ENCODE results near the gene ACTL10.
"Not testable (repeated sequence)": the region's sequence is repeated elsewhere in the genome, so short reads cannot be mapped to it uniquely, and the experiment has no call there.

Gene ACTL10

DNA sequence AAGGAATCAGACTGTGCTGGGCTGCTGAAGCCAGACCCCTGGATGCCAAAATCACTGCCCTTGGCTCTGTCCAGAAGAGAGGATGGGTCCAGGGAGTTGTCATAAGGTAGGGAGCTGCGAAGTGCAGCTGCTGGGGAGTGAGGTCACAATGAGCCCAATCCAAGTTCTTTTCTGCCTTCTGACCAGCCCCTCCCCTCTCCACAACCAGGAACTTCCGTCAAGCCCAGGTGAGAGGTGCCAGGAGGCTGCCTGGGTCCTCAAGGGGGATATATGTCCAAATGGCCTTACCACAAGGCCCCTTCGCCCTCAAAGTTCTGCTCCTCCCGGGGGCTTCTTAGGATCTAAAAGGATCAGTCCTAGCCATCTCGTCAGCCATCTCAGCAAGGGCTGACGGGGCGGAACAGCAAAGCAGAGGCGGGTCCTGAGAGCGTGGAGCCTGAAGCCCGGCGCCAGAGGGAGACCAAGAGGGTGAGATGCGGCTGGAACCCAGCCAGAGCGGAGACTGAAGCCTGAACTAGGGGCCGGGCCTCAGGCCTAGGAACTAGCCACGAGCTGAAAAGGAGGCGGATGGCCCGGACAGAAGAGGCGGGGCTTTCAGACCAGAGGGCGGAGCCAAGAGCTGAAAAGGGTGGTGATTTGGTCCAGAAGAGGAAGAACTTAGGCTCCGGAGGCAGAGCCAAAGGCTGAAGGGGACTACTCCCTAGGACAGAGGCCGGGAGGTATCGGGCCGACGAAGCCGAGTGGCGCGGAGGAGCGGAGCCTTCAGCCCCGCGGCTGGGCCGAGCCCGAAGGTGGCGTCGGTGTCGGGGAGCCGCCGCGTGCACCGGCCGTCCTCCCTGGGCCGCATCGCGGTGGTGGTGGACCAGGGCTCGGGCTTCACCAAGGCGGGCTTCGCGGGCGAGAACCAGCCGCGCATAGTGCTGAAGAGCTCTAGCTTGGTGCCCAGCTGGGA lies at the start of gene ACTL10:
Gene ACTL10 (plus strand): TSS at position 651 of the 952 bp plus-strand sequence. CDS start 555 bp downstream, outside the sequence.
- peak; percentile 90 for DNase-seq

DNA sequence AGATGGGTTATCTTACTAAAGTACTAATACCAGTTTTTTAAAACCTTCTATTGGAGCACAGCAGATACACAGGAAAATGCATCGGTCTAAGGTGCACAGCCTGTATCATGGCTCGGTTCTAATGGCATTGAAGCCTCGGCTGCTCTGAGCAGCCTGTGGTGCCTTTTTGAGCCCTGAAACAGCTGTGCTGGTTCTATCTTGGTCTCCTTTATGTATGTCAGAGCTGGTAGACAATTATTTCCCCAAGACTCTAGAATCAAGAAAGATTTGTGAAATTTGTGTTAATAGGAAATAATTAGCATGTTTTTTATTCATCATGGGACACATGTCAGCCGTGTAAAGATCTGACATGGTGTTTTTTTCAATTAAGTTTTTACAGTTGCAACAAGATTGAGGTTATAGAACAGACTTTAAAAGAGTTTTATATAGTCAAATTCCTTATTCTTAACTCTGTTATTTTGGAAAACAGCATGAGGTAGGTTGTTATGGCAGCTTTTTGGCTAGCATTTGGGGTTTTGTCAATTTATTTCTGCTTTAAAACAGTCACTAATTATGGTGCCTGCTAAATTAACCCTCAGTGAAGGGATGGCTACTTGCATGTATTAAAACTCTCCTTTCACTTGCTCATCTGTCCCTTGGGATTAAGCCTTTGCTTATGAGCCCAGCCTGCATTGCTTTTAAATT lies 44.9 kb upstream of the ACTL10 start:
- DNase-seq: no peak

DNA sequence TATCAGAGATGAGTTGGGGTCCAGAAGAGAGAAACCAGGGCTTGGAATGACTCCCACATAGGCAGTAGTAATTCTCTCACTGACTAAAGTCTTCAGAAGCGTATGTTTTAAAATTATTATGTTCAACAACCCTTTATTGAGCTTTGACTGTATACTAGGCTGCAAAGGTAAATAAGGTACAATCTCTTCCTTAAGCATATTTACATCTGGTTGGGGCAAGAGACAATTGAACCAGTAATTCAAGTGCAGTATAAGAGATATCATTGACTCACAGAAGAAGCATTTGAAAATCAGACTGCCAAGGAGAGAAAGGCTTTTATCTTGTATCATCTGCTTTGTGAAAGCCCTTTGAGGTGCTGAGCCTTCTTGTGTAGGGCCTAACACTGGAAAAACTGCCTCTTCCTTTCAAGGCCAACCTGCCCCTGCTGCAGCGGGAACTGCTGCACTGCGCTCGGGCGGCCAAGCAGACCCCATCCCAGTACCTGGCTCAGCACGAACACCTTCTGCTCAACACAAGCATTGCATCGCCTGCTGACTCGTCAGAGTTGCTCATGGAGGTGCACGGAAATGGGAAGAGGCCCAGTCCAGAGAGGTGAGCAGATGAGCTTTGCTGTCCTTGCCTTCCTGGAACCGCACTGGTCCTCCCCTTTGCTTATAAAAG lies 43.9 kb upstream of the ACTL10 start:
- no peak for DNase-seq

DNA sequence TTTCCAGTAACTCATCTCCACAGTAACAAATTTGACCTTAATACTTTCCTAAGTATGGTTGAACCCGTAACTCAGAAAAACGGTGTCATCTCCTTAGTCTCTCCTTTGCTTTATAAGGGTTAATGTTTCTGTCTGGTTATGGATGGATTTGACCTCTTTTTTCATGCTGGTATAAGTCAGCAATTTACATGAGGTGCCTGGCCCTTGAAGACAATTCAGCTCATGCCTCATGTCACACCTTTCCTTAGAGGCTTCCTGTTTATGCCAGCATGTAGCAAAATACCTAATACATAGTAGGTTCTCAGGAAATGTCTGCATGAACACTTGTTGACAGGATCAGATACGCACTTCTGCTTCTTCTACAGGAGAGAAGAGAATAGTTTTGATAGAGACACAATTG lies 42.3 kb upstream of the ACTL10 start:
- DNase-seq: no peak

DNA sequence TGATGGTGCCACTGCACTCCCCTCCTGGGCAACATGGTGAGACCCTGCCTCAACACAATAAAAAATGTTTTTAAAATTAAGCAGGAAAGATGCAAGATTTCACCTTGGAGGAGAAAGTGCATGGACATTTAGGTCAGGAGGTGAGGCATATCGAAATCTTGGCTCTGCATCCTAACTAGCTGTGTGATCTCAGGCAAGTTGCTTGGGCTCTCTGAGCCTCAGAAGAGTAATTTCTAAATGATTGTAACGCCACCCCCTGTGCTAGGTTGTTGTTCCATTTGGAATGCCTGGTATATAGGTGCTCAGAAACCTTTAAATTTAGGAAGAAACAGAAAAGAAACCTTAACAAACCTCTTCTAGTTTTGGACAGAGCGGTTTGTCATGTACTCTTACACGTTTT lies 40.6 kb upstream of the ACTL10 start:
- DNase-seq: no peak

DNA sequence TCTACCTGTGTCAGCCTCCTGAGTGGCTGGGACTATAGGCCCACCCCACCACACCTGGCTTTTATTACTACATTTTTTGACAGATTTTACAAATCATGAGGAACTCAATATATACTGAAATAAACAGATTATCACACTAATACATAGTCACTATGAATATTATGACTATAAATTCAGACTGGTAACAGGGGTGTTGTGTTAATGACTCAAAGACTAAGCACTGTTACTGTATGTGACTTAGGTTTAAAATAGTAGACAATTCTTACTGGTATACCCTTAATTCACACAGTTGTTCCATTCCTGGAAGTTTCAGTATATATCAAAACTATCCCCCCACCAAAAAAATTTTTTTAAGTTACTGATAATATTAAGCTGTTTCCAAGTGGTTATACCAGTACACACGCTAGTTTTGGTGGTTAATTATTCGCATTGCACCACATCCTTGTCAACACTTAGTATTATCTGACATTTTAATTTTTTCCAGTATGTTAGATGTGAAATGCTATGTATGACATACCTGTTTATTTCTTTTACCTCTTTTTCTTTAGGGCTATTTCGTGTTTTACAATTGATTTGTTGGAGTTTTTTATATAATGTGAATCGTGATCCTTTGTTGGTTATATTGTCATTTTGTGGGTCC lies 39.0 kb upstream of the ACTL10 start:
- DNase-seq: no peak

DNA sequence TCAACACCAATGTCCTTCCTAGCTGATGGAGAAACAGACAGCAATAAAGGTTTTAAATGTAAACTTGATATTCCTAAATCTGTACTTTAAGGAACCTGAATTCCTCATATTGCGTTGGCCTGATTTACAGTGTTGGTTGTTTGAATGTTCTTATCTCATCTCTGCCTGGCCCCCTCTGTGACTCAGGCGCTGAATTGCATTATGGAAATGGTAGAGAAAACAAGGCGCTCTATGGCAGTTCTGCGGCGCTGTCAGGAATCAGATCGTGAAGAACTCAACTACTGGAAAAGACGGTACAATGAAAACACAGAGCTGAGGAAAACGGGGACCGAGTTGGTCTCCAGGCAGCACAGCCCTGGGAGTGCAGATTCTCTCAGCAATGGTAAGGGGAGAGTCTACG lies 37.2 kb upstream of the ACTL10 start:
- DNase-seq: no peak

DNA sequence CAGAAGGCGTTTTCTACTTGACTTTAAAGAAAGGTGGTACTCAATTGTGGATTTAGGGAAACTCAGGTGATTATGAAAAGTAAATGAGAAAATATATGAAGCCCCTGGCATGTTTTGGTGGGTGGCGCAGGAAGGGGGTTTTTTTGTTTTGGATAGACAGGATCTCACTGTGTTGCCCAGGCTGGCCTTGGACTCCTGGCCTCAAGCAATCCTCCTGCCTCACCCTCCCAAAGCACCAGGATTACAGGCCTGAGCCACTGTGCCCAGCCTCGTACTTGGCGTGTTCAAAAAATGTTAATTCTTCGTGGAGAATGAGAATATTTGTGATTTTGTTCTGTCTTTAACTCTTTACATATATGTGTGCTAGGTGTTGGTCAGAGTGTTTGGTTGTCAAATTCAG lies 36.8 kb upstream of the ACTL10 start:
- no peak for DNase-seq

DNA sequence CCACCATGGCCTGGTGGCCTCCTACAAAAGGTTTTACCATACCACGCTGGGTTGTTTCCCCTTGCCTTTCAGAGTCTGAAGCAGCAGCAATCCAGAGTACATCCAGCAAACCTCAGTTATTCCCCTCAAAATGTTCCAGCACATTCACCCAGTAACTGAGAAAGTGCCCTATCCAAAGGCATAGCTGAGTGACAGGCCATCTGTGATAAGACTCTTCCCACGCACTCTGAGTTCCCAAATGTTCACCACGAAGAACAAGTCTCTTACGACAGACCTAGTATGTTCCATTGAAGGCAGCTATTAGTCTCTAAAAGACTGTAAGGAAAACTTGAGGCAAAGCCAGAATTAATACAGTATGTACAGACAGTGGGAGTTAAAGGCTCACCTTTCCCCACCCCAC lies 36.2 kb upstream of the ACTL10 start:
- DNase-seq: no peak

DNA sequence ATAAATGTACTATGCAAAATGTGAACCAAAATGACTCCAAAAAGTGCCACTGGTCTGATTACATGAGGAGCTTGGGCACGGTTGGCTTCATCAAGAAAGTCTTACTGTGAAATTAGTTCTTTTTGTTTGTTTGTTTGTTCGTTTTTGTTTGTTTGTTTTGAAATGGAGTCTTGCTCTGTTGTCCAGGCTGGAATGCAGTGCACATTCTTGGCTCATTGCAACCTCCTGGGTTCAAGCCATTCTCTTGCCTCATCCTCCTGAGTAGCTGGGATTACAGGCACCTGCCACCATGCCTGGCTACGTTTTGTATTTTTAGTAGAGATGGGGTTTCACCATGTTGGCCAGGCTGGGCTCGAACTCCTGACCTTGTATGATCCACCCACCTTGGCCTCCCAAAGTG lies 34.8 kb upstream of the ACTL10 start:
- not testable (repeated sequence) for DNase-seq

DNA sequence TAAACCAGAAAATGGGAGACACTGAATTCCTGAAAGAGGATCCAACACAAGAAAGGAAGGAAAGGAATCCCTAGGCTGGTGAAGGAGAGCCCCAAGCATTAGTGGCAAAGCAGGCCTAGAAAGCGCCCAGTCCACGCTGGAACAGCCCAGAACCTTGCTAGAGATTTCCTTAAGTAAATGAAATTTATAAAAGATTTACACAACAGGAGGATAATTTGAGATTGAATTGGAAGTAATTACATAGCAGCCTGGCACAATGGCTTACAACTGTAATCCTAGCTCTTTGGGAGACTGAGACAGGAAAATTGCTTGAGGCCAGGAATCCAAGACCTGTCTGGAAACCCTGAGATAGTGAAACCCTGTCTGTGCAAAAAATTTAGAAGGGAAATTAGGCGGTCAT lies 31.4 kb upstream of the ACTL10 start:
- no peak for DNase-seq

DNA sequence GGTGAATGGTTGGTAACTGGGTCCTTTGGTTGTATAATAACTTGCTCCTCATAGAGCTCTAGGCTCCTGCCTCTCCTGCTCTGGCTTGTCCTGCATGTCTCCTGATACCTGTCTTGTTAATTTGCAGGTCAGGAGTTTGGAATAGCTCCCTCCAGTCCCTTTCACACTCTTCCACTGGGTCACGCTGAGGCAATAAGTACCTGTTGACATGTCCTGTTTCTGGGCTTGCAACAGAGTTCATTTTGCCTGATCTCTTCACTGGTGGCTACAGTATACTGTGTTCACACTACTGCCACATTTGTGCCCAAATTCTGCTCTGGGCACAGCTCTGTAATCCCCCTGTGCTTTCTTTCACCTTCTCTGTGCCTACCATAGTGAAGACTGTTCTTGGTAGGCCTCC lies 30.0 kb upstream of the ACTL10 start:
- no peak for DNase-seq

DNA sequence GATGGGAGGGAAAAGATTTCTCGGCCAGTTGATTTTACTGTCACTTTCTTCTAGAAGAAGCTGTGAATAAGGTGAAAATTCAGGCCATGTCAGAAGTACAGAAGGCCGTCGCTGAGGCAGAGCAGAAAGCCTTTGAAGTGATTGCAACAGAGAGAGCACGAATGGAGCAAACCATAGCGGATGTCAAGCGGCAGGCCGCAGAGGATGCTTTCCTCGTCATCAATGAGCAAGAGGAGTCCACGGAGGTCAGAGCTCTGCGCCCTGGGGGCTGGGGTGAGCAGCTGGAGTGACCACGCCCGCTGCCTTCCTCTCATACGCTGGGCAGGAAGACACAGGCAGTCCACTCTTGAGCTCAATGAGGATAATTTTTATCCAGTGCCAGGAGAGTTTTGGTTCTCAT lies 26.5 kb upstream of the ACTL10 start:
- no peak for DNase-seq

DNA sequence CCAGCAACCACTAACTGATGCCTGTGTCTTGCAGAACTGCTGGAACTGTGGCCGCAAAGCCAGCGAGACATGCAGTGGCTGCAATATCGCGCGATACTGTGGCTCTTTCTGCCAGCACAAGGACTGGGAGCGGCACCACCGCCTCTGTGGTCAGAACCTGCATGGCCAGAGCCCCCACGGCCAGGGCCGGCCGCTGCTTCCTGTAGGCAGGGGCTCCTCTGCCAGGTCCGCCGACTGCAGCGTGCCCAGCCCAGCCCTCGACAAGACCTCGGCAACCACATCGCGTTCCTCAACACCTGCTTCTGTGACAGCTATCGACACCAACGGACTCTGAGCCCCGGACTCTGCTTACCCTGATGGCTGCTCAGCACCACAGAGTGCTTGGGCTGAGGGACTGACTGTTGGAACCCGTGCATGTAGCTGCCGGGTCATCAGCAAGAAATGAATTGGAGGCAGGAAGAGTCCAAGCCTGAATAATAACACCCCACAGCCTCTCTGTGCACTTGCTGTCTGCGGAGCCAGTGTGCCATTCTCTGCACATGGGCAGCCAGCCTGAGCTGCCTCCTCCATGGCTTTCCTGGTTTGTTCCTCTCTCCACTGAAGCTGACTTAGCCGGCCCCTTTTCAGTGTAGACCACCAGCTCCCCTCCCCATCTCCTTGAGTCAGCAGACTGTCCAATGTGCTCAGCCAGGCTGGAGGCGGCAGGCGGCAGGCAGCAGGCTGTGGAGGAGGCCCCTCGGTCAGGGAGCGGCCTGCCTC lies 22.3 kb upstream of the ACTL10 start:
- no peak for DNase-seq

DNA sequence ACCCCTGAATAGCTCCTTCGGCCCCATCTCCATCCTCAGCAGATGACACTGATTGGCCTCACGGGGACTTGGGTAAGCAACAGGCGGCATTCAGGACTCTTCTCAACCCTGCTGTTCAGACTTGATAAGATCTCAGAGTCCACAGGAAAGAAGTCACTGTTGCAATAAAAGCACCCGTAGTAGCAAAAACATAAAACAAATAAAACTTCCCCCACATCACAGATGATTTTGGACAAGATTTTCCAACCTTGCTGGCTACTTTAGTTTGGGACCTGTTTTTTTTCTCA lies 21.7 kb upstream of the ACTL10 start:
- no peak for DNase-seq

DNA sequence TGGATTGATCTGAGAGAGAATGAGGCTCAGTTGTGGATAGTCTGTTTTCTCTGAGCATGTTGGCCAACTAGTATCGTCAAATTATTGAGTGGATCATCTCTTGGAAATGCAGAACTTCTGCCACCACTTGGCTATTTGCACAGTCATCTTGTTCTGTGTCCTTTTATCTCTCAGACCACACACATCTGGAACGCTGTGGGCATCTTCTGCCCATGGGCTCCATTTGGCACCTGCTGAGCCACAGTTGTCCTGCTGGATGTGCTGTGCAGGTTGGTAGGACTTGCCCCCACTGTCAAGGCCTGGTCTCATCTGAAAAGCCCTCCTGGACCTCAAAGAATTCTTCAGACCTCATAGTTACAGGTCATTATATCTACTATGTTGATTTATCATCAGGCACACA lies 21.3 kb upstream of the ACTL10 start:
- DNase-seq: no peak

DNA sequence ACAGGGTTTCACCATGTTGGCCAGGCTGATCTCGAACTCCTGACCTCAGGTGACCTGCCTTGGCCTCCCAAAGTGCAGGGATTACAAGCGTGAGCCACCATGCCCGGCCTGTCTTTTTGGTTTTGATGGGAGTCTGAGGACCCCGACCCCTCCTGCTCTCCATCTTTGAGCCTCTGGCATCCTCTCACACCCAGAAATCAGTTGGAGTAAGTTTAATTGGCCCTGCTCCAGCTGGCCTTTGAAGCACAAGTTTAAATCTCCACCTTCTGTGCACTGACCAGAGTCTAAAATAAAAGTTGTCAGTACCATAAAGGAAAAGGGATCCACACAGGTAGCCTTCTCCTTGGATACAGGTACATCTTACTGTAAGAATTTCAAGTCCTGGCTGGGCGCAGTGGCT lies 20.6 kb upstream of the ACTL10 start:
- DNase-seq: no peak

DNA sequence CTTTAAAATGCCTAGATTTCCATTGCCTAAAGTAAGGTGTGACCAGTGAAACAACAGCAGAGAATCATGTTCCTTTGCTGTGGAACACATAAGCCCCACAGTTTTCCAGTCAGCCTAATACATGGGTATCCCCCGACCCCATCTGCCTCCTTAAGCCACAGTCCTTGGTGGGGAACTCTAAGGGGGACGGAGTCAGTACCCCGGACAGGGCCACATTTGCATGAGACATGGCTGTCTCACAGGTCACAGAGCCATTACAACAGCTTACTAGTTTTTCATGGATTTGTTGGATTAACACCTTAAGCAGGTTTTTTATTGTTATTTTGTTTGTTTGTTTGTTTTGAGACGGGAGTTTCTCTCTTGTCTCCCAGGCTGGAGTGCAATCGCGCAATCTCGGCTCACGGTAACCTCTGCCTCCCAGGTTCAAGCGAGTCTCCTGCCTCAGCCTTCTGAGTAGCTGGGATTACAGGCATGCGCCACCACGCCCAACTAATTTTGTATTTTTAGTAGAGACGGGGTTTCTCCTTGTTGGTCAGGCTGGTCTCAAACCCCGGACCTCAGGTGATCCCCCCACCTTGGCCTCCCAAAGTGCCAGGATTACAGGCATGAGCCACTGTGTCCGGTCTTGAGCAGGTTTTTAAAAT lies 19.7 kb upstream of the ACTL10 start:
- DNase-seq: not testable (repeated sequence)

DNA sequence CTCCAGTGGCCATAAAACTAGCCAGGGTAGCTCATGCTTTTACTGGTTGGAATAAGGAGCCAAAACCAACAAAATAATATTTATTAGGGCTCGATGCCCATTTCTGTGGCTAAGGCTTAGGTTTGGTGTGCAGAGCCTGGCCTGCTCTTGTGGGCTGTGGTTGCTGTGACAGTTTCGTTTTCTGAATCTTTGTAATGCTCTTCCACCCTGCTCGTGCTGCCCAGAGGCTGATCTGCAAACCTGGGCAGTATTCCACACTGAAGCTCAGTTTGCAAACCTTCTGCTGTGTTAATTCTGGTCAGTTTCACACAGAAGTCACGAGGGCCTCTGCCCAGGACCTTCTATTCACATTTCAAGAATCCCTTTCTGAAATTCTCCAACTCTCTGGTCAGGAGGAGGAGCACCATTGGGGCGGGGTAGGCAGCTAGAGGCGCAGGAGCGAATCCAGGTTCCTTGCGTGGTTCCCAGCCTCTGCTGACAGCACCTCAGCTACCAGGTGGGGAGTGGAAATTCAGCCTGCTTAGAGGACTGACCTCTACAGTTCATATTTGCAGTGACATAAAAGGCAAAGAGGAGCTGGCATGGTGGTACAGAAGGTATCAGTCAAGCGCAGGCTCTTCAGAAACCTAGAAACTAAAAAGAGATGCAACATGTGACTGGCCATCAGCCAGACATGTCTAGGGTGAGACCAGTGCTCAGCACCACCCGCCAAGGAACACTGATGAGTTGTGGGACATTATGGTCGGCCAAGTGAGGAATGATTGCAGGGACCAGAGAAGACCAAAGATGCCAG lies 18.9 kb upstream of the ACTL10 start:
- no peak for DNase-seq

DNA sequence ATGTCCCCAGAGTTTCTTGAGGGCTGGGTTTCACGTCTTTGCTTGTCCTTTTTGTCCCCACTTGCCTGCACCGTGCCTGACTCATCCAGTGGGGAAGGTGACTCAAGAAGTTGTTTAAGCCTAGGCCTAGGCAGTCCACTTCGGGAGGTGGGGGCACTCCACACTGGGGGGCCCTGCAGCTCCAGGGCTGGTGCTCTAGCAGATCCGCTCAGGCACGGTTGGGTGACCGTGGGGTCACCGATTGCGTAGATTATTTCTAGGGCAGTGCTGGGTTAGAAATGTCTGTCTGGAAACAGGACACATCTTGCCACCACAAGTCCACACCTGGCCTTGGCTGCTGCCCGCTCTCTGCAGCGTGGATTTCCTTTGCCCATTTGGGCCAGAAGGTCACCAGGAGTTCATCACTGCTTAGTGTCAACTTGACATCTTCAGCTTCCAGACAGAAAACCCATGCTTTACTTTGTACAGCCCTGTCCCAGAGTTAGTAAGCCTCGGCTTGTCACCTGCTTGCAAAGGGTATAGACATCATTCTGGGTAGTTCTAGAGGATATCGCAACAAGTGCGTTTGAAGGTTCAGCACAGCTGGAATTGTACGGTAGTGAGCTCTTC lies 18.2 kb upstream of the ACTL10 start:
- no peak for DNase-seq

DNA sequence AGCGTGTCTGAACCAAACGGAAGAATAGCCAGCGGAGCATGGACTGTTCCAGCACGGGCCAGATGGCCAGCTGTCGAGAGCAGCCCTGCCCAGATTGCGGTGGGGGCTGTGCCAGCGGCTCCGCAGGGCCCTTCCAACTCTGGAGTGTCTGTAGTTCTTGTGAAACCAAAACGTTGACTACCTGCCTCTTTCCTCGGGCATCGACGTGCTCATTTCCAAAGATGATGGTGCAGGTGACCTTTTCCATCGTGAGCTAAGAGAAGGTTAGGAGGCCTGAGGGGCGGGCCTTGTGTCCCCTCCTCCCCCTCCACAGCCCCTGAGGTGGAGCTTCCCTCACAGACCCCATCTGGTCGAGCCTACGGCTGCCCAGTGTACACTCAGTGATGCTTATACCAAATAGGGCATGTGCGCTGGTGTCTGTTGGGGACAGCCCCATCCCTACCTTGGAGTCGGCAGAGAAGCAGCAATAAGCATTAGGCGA lies 17.5 kb upstream of the ACTL10 start:
- DNase-seq: no peak

All from NCI-H187 treated with DMSO at 0.1 percent for 48 hours (cell line).